Stimulated activated naive B cell treated with anti-CD40 and anti-IgM and Interleukin-4, amounts not matched to agents 10 μg/mL and 1 μg/mL and 100 μg/mL, for 72 hours (primary cell): ENCODE data around the gene OR10T2.
"Not testable (repeated sequence)": the region's sequence is repeated elsewhere in the genome, so short reads cannot be mapped to it uniquely, and the experiment has no call there.

Experiments used
- ATAC-seq, 2 donors: fragments of 150-1000 bp; cut with Tn5 transposase; replicated peaks; 2 replicates each; pipeline ENCODE4 v1.10.0; 2021; ENCODE audit warnings: moderate library complexity in 1 of 2
- DNase-seq: peaks from one replicate; pipeline ENCODE4 v3.0.0; 2021
- H3K27ac Mint-ChIP-seq: one replicate; pipeline ENCODE4 v1.8.0; 2022; ENCODE audit warnings: mild to moderate bottlenecking, mixed read lengths
- H3K27me3 Mint-ChIP-seq, 2 donors: one replicate each; pipeline ENCODE4 v1.8.0; 2022; ENCODE audit warnings: mixed read lengths in 2 of 2
- H3K36me3 Mint-ChIP-seq, 2 donors: one replicate each; pipeline ENCODE4 v1.8.0; 2022; ENCODE audit warnings: mixed read lengths in 2 of 2, mild to moderate bottlenecking in 1 of 2
- H3K4me1 Mint-ChIP-seq, 2 donors: one replicate each; pipeline ENCODE4 v1.8.0; 2022; ENCODE audit warnings: mixed read lengths in 2 of 2, mild to moderate bottlenecking in 1 of 2
- H3K4me3 Mint-ChIP-seq, 2 donors: one replicate each; pipeline ENCODE4 v1.8.0; 2022; ENCODE audit warnings: mild to moderate bottlenecking in 2 of 2, mixed read lengths in 2 of 2, moderate library complexity in 1 of 2
- H3K9me3 Mint-ChIP-seq, 2 donors: one replicate each; pipeline ENCODE4 v1.8.0; 2022; ENCODE audit warnings: mixed read lengths in 2 of 2, mild to moderate bottlenecking in 1 of 2

Gene OR10T2

DNA sequence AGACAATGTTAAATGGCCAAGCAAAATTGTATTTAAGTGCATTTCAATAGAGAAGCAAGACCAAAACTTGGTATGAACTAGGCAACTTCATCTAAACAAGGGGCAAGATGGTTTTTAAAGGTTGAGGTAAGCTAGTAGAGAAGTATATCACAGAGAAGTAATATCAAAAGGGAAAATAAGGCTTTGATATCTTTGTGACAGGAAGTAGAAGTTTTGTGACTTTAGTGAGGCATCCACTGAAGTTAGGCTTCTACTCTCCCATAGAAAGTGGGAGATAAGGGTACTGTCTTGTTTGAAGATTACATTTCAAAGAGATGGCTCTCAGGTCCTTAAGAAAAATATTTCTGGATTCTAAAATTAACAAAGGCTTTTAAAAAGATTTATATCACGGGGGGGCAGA, 8.9 kb downstream of the OR10T2 start:
- Mint-ChIP-seq H3K36me3 (no peaks in the 10 kb centered on the region), H3K4me3 (no peak overlapping the region), H3K4me1 (peaks cover 5 to 16% of the 10 kb centered on the region in 2 donors), H3K27me3 (no peaks in the 10 kb centered on the region), H3K9me3 (peaks cover 0 to 3% of the 10 kb centered on the region in 2 donors), H3K27ac (no peak overlapping the region)
- DNase-seq (no peak), ATAC-seq (no peak)

- DNase-seq (no peak), ATAC-seq (no peak)
- Mint-ChIP-seq H3K27ac (no peak overlapping the region), H3K4me1 (peaks cover 16 to 27% of the 10 kb centered on the region in 2 donors), H3K4me3 (no peak overlapping the region), H3K9me3 (peaks cover 5 to 16% of the 10 kb centered on the region in 2 donors), H3K27me3 (peaks cover 9 to 12% of the 10 kb centered on the region in 2 donors), H3K36me3 (peaks cover 3 to 8% of the 10 kb centered on the region in 2 donors)
Observed at GRCh38 chr1:158374860-158375259, 24.4 kb downstream of the OR10T2 start.

DNA sequence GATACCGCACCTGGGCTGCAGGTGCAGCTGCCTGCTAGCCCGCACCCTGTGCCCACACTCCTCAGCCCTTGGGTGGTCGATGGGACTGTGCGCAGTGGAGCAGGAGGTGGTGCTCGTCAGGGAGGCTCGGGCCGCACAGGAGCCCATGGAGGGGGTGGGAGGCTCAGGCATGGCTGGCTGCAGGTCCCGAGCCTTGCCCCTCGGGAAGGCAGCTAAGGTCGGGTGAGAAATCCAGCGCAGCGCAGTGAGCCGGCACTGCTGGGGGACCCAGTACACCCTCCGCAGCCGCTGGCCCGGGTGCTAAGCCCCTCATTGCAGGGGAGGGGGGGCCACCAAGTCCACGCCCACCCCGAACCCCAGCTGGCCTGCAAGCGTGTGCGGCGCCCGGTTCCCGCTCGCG, 25.2 kb downstream of the OR10T2 start:
- ATAC-seq, H3K36me3 Mint-ChIP-seq, H3K27ac Mint-ChIP-seq, H3K4me3 Mint-ChIP-seq, DNase-seq: not testable (repeated sequence)
- peaks cover 16 to 27% of the 10 kb centered on the region in 2 donors for H3K4me1 Mint-ChIP-seq
- H3K9me3 Mint-ChIP-seq, result peaks cover 5 to 16% of the 10 kb centered on the region in 2 donors
- H3K27me3 Mint-ChIP-seq, result peaks cover 9 to 12% of the 10 kb centered on the region in 2 donors

GRCh38 chr1:158371188-158371953, 27.9 kb downstream of the OR10T2 start:
- DNase-seq (peak; percentile 85), ATAC-seq (peak; percentile 98 to 99)
- Mint-ChIP-seq H3K36me3 (peaks cover 3 to 4% of the 10 kb centered on the region in 2 donors), H3K4me3 (peak overlapping the region; percentile 50 to 53), H3K9me3 (peaks cover 5 to 10% of the 10 kb centered on the region in 2 donors), H3K27me3 (peaks cover 3 to 5% of the 10 kb centered on the region in 2 donors), H3K4me1 (peaks cover 16 to 27% of the 10 kb centered on the region in 2 donors), H3K27ac (peak overlapping the region; percentile 82)

- Mint-ChIP-seq H3K27me3 (peaks cover 0 to 8% of the 10 kb centered on the region in 2 donors), H3K27ac (no peak overlapping the region), H3K9me3 (peaks cover 3 to 6% of the 10 kb centered on the region in 2 donors), H3K4me1 (peaks cover 16 to 17% of the 10 kb centered on the region in 2 donors), H3K4me3 (no peak overlapping the region), H3K36me3 (no peaks in the 10 kb centered on the region)
- ATAC-seq (no peak), DNase-seq (no peak)
Observed at GRCh38 chr1:158366783-158367182, 32.5 kb downstream of the OR10T2 start.

- H3K36me3 Mint-ChIP-seq, result no peaks in the 10 kb centered on the region
- H3K4me1 Mint-ChIP-seq, result peaks cover 14 to 16% of the 10 kb centered on the region in 2 donors
- no peak overlapping the region for H3K4me3 Mint-ChIP-seq
Observed at GRCh38 chr1:158362941-158363340, 36.3 kb downstream of the OR10T2 start.

DNA sequence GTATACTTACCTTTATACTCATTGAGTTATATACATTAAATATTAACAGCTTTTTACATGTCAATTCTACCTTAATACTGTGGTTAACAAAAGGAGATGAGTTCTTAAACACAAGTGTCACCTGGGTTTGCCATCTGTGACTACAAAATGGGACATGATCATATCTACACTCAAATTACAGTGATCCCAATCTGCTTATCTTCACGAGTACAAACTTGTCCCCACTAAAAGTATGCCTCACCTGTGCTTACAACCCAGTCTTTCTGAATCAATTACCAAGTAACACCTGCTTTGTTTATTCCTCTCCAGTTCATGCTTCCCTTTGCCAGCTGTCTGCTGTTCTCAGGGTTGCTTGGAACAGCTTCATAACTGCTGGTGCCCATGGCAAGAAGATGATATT, 36.8 kb downstream of the OR10T2 start:
- peaks cover 14 to 16% of the 10 kb centered on the region in 2 donors for H3K4me1 Mint-ChIP-seq
- H3K27me3 Mint-ChIP-seq, result peaks cover 2 to 10% of the 10 kb centered on the region in 2 donors
- no peak for DNase-seq
- H3K36me3 Mint-ChIP-seq, result no peaks in the 10 kb centered on the region
- peaks cover 0 to 5% of the 10 kb centered on the region in 2 donors for H3K9me3 Mint-ChIP-seq
- H3K4me3 Mint-ChIP-seq, result no peak overlapping the region
- ATAC-seq, result no peak
- no peak overlapping the region for H3K27ac Mint-ChIP-seq

More at GRCh38 chr1:158362941-158363340, 36.3 kb downstream of the OR10T2 start:
- Mint-ChIP-seq H3K27me3 (peaks cover 0 to 8% of the 10 kb centered on the region in 2 donors), H3K27ac (no peak overlapping the region), H3K9me3 (peaks cover 0 to 5% of the 10 kb centered on the region in 2 donors)
- no peak for DNase-seq
- ATAC-seq, result peak; percentile 68 to 84

- ATAC-seq (no peak), DNase-seq (no peak)
- Mint-ChIP-seq H3K36me3 (no peaks in the 10 kb centered on the region), H3K4me3 (no peak overlapping the region), H3K9me3 (peaks cover 0 to 1% of the 10 kb centered on the region in 2 donors), H3K4me1 (peaks cover 28 to 40% of the 10 kb centered on the region in 2 donors), H3K27me3 (peaks cover 7 to 21% of the 10 kb centered on the region in 2 donors), H3K27ac (no peak overlapping the region)
Observed at GRCh38 chr1:158357441-158357840, 41.8 kb downstream of the OR10T2 start.

DNA sequence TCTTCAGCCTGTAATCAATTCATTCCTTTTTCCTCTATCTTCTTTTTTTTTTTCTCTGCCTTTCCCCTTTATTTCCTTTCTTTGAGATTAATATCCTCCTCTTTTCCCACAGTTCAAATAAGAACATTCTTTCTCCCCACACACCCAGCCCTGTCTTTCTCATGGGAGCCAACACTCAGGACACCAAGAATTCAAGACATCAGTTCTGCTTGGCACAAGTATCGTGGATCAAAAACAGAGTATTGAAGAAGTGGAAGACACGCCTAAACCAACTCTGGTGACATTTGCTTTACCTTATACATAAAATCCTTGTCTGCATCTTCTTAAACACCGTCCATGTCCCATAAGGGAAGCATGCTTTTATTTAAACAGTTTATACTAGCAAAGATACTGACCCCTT, 42.6 kb downstream of the OR10T2 start:
- H3K9me3 Mint-ChIP-seq, result peaks cover 0 to 1% of the 10 kb centered on the region in 2 donors
- ATAC-seq (no peak), DNase-seq (no peak)
- H3K27ac Mint-ChIP-seq, result no peak overlapping the region
- peaks cover 7 to 21% of the 10 kb centered on the region in 2 donors for H3K27me3 Mint-ChIP-seq
- H3K4me3 Mint-ChIP-seq, result no peak overlapping the region
- H3K4me1 Mint-ChIP-seq, result peaks cover 28 to 40% of the 10 kb centered on the region in 2 donors
- no peaks in the 10 kb centered on the region for H3K36me3 Mint-ChIP-seq

- Mint-ChIP-seq H3K36me3 (no peaks in the 10 kb centered on the region), H3K4me1 (peaks cover 28 to 40% of the 10 kb centered on the region in 2 donors), H3K4me3 (no peak overlapping the region), H3K27ac (no peak overlapping the region), H3K9me3 (no peaks in the 10 kb centered on the region), H3K27me3 (peaks cover 7 to 21% of the 10 kb centered on the region in 2 donors)
- no peak for DNase-seq
- ATAC-seq, result no peak
Observed at GRCh38 chr1:158355773-158356285, 43.4 kb downstream of the OR10T2 start.

DNA sequence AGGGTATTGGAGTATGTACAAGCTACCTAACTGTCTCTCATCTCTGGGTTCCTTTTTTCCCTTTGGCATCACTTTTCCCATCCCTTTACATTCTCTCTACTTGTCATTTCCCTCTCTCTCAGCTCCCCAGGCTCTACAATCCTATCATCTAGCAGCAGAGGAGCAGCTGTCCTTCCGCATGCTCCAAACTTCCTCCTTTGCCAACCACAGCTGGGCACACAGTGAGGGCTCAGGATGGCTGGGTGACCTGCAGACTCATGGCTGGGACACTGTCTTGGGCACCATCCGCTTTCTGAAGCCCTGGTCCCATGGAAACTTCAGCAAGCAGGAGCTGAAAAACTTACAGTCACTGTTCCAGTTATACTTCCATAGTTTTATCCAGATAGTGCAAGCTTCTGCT, 45.0 kb downstream of the OR10T2 start:
- Mint-ChIP-seq H3K27me3 (peaks cover 7 to 21% of the 10 kb centered on the region in 2 donors), H3K9me3 (no peaks in the 10 kb centered on the region), H3K36me3 (no peaks in the 10 kb centered on the region), H3K4me3 (no peak overlapping the region), H3K27ac (no peak overlapping the region), H3K4me1 (peaks cover 25 to 32% of the 10 kb centered on the region in 2 donors)
- DNase-seq (no peak), ATAC-seq (peak in 1 of 2 donors; percentile 4)

GRCh38 chr1:158353303-158354075, 45.8 kb downstream of the OR10T2 start, which contains the start of gene CD1E:
Gene CD1E (plus strand): TSS chr1:158353894. CDS start chr1:158353989, 95 bp downstream.
- Mint-ChIP-seq H3K27me3 (peaks cover 7 to 21% of the 10 kb centered on the region in 2 donors), H3K36me3 (no peaks in the 10 kb centered on the region), H3K4me1 (peaks cover 23 to 30% of the 10 kb centered on the region in 2 donors), H3K4me3 (peak within 1 kb of the TSS; percentile 15 to 23), H3K9me3 (no peaks in the 10 kb centered on the region), H3K27ac (peak within 1 kb of the TSS; percentile 42)
- peak; percentile 33 for DNase-seq
- peak; percentile 96 to 98 for ATAC-seq

DNA sequence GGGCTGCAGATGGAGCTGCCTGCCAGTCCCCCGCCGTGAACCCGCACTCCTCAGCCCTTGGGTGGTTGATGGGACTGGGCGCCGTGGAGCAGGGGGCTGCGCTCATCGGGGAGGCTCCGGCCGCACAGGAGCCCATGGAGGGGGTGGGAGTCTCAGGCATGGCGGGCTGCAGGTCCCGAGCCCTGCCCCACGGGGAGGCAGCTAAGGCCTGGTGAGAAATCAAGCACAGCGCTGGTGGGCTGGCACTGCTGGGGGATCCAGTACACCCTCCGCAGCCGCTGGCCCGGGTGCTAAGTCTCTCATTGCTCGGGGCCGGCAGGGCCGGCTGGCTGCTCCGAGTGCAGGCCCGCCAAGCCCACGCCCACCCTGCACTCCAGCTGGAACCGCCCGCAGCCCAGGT, 50.3 kb downstream of the OR10T2 start:
- not testable (repeated sequence) for H3K27ac Mint-ChIP-seq, ATAC-seq, H3K9me3 Mint-ChIP-seq, H3K27me3 Mint-ChIP-seq, DNase-seq, H3K4me3 Mint-ChIP-seq, H3K36me3 Mint-ChIP-seq
- peaks cover 11 to 17% of the 10 kb centered on the region in 2 donors for H3K4me1 Mint-ChIP-seq
